ENCODE data around the gene DUSP22.

DUSP22 gene

DNA sequence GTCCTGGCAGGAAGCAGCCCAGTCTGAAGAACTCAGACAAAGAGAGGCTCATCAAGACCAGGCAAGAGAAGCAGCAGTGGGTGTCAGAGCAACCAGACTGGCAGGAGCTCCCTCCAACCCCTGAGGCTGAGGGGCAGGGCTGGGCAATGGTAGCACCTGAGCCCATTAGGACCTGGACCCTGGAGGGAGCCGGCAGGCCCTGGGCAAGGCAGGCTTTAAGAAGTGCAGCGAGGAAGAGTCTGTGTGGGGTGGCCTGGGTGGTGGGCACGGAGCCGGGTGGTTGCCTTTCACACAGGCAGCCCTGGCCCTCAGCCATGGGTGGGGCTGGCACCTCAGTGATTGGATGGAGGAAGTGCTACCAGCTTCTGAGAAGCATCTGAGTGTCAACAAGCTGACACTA, 66.1 kb downstream of the DUSP22 start:
- Histone ChIP-seq H3K36me3 (no peaks in the 10 kb centered on the region), H3K27ac (no peak overlapping the region), H3K9me3 (peaks cover 0 to 12% (median 6%) of the 10 kb centered on the region in 3 donors), H3K4me1 (no peaks in the 10 kb centered on the region), H3K4me3 (no peak overlapping the region), H3K27me3 (no peaks in the 10 kb centered on the region)
- TF ChIP-seq CTCF (IDR thresholded peaks at IDR 0.05): no peak
- intact Hi-C loops (cut with DNase I; ENCODE audit: low total_unique reads): no loop called here
- peak in 1 of 2 donors; percentile 70 for DNase-seq

DNA sequence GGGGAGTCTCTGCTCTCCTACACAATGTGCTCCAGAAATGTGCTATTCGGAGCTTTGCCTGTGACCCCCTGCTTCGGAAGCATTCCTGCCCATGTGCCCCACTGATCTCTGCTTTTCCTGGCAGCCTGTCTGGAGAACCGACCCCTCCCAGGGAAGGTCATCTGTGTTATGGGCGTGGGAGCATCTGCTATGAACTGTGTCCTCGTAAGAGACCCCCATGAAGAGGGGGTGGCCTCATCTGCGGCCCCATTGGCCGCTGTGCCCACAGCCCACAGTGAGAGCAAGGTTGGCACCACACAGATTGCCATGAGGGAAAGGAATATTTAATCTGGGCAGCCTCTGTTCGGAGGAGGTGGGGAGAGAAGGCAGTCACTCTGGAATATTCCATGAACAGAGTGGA, 66.6 kb downstream of the DUSP22 start:
- no peaks in the 10 kb centered on the region for H3K36me3 ChIP-seq
- H3K27ac ChIP-seq: no peak overlapping the region
- no peak for TF ChIP-seq CTCF (IDR thresholded peaks at IDR 0.05)
- intact Hi-C loops (cut with DNase I; ENCODE audit: low total_unique reads): no loop called here
- H3K4me3 ChIP-seq: no peak overlapping the region
- no peaks in the 10 kb centered on the region for H3K27me3 ChIP-seq
- peaks cover 0 to 12% (median 10%) of the 10 kb centered on the region in 3 donors for H3K9me3 ChIP-seq
- peak in 1 of 2 donors; percentile 60 for DNase-seq
- H3K4me1 ChIP-seq: no peaks in the 10 kb centered on the region

DNA sequence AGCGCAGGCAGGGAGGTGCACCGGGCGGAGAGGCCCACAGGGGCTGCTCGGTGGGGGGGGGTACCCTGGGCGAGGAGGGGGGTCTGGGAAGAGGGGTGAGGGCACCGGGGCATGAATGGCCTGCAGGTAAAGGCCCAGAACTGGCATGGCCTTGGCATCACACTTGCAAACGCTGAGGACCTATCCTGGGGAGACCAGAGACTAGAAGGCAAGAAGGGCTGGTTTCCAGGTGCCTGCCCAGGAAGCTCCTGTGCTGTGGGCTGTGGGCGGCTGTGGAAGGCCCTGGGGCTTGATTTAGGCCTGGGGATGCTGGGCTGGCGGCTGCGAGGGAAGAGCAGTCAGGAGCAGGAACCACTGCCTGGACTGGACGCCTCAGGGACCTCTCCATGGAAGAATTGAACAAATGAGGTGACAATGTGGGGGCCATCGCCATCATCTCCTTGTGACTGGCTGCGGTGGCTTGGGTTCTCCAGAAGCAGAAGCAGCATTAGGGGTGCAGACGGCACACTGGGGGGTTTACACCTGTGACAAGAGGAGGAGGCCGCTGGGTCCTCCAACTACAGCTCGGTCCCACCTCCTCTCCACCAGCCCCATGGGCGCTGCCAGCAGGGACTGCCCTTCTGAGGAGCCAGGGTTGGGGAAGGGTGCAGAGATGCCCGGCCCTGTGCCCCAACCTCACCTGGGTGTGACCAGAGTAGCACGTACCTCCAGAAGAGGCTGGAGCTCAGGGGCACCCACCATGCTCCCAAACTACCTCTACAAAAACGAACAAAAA, 67.2 kb downstream of the DUSP22 start:
- Histone ChIP-seq H3K27ac (no peak overlapping the region), H3K36me3 (no peaks in the 10 kb centered on the region), H3K4me1 (no peaks in the 10 kb centered on the region), H3K4me3 (no peak overlapping the region), H3K27me3 (no peaks in the 10 kb centered on the region), H3K9me3 (peaks cover 0 to 16% (median 12%) of the 10 kb centered on the region in 3 donors)
- TF ChIP-seq CTCF (IDR thresholded peaks at IDR 0.05): no peak
- no peak for DNase-seq
- intact Hi-C loops (cut with DNase I; ENCODE audit: low total_unique reads): no loop called here

- intact Hi-C loops (cut with DNase I; ENCODE audit: low total_unique reads): no loop called here
- Histone ChIP-seq H3K27me3 (no peaks in the 10 kb centered on the region), H3K4me1 (no peaks in the 10 kb centered on the region), H3K36me3 (no peaks in the 10 kb centered on the region), H3K4me3 (no peak overlapping the region), H3K9me3 (peaks cover 0 to 17% (median 12%) of the 10 kb centered on the region in 3 donors), H3K27ac (no peak overlapping the region)
- no peak for TF ChIP-seq CTCF (IDR thresholded peaks at IDR 0.05)
- DNase-seq: no peak
Observed at GRCh38 chr6:360349-360748, 68.1 kb downstream of the DUSP22 start.

GRCh38 chr6:360764-361373, 68.6 kb downstream of the DUSP22 start:
- intact Hi-C loops (cut with DNase I; ENCODE audit: low total_unique reads): no loop called here
- peaks cover 0 to 17% (median 12%) of the 10 kb centered on the region in 3 donors for H3K9me3 ChIP-seq
- no peaks in the 10 kb centered on the region for H3K36me3 ChIP-seq
- TF ChIP-seq CTCF (IDR thresholded peaks at IDR 0.05): no peak
- no peaks in the 10 kb centered on the region for H3K4me1 ChIP-seq
- no peak overlapping the region for H3K4me3 ChIP-seq
- no peaks in the 10 kb centered on the region for H3K27me3 ChIP-seq
- no peak overlapping the region for H3K27ac ChIP-seq
- no peak for DNase-seq

Data from tibial artery (tissue), 4 donors.